ENCODE data around the gene KIF12. TPM values are rescaled to one million over a fixed set of nuclear protein-coding genes. Genes with fewer than 3 reads are reported as not detected.

Gene KIF12
- total RNA-seq, 1 donor from 2014 or later = 15.8 TPM

GRCh38 chr9:114109124-114109523 is 10.0 kb upstream of the KIF12 start:
- Histone ChIP-seq H3K27me3 (ENCODE audit: control insufficient read depth, insufficient read depth, low read length) (no peaks in the 10 kb centered on the region), H3K4me3 (ENCODE audit: low read depth, low read length) (no peak overlapping the region), H3K36me3 (ENCODE audit: control insufficient read depth, insufficient read depth, low read length) (no peaks in the 10 kb centered on the region)
- no peak for TF ChIP-seq CTCF (IDR thresholded peaks at IDR 0.05; ENCODE audit: insufficient read depth, low read length, poor library complexity, severe bottlenecking)
- DNase-seq (ENCODE audit: low read depth) = no peak

- DNase-seq (ENCODE audit: low read depth) = no peak
- Histone ChIP-seq H3K4me3 (ENCODE audit: low read depth, low read length) (no peak overlapping the region), H3K27me3 (ENCODE audit: control insufficient read depth, insufficient read depth, low read length) (no peaks in the 10 kb centered on the region), H3K36me3 (ENCODE audit: control insufficient read depth, insufficient read depth, low read length) (no peaks in the 10 kb centered on the region)
- peak; percentile 99 for TF ChIP-seq CTCF (IDR thresholded peaks at IDR 0.05; ENCODE audit: insufficient read depth, low read length, poor library complexity, severe bottlenecking)
Measured at GRCh38 chr9:114108016-114108833, 9.1 kb upstream of the KIF12 start.

- no peak for DNase-seq (ENCODE audit: low read depth)
- no peak for TF ChIP-seq CTCF (IDR thresholded peaks at IDR 0.05; ENCODE audit: insufficient read depth, low read length, poor library complexity, severe bottlenecking)
- no peak overlapping the region for H3K4me3 ChIP-seq (ENCODE audit: low read depth, low read length)
- no peaks in the 10 kb centered on the region for H3K36me3 ChIP-seq (ENCODE audit: control insufficient read depth, insufficient read depth, low read length)
- H3K27me3 ChIP-seq (ENCODE audit: control insufficient read depth, insufficient read depth, low read length) = no peaks in the 10 kb centered on the region
Measured at GRCh38 chr9:114107286-114108001, 8.4 kb upstream of the KIF12 start.

- no peak for DNase-seq (ENCODE audit: low read depth)
- Histone ChIP-seq H3K4me3 (ENCODE audit: low read depth, low read length) (no peak overlapping the region), H3K27me3 (ENCODE audit: control insufficient read depth, insufficient read depth, low read length) (no peaks in the 10 kb centered on the region), H3K36me3 (ENCODE audit: control insufficient read depth, insufficient read depth, low read length) (no peaks in the 10 kb centered on the region)
- TF ChIP-seq CTCF (IDR thresholded peaks at IDR 0.05; ENCODE audit: insufficient read depth, low read length, poor library complexity, severe bottlenecking) = no peak
Measured at GRCh38 chr9:114105236-114105635, 6.1 kb upstream of the KIF12 start.

- no peak for TF ChIP-seq CTCF (IDR thresholded peaks at IDR 0.05; ENCODE audit: insufficient read depth, low read length, poor library complexity, severe bottlenecking)
- Histone ChIP-seq H3K27me3 (ENCODE audit: control insufficient read depth, insufficient read depth, low read length) (no peaks in the 10 kb centered on the region), H3K4me3 (ENCODE audit: low read depth, low read length) (no peak overlapping the region), H3K36me3 (ENCODE audit: control insufficient read depth, insufficient read depth, low read length) (no peaks in the 10 kb centered on the region)
- no peak for DNase-seq (ENCODE audit: low read depth)
Measured at GRCh38 chr9:114102484-114102883, 3.4 kb upstream of the KIF12 start.
